GM21619 (cell line): Measurements from ENCODE around the gene TMTC1.

ENCODE experiments used
- ATAC-seq: cut with Tn5 transposase; IDR thresholded peaks from one replicate; pipeline ENCODE4 v1.9.1; 2021; ENCODE audit not compliant: unreplicated experiment

The TMTC1 gene

DNA sequence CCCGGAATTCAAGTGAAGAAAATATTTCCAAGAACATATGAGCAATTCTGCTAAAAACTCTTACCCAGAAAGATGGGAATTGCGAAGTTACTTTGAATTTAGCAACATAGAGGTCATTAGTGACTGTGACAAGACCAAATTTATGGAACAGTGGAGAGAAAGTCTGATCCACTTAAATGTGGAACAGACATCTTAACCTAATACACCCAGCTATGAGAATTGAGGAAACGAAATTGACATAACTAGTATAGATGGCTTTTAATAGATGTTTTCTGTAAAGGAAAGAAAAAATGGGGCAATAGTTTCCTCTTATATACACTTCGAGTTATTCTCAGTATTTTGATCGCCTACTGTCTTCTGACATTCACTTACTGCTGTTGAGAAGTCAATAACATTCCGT lies 290.9 kb downstream of the TMTC1 start:
- ATAC-seq, result no peak

DNA sequence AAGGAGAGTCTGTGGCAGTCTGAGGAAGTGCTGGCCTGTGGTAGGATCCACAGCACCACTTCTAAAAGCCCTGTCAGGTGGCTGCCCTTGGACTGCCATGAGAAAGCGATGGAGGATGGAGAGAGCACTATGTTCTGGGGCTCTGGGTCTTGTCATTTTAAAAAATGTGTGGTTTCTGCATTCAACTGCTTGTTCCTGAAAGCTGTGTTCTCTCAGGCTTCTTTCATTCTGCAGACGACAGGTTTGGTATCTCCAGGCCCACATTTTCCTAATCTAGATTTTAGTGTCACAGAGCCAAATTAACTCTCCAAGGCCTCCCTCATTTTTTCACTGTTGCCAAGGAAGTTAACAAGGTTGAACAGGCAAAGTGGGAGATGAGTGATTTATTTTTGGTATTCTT lies 296.8 kb downstream of the TMTC1 start:
- ATAC-seq, result no peak

DNA sequence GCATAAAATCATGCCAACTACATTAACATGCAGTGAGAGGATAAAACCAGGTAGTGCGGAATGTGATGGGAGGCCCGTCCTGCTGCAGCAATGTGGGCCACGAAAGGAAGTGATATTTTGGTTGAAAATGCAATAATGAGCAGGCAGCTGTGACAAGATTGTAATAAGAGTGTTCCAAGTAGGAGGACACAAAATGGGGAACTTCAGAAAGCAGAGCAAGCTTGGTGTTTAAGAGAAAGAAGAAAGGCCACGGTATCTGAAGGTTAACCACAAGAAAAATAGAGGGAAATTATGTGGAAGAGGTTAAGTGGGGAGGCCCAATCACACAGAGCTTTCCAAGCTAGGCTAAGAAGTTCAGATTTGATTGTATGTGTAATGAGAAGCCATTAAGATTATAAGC lies 320.5 kb downstream of the TMTC1 start:
- ATAC-seq, result no peak

DNA sequence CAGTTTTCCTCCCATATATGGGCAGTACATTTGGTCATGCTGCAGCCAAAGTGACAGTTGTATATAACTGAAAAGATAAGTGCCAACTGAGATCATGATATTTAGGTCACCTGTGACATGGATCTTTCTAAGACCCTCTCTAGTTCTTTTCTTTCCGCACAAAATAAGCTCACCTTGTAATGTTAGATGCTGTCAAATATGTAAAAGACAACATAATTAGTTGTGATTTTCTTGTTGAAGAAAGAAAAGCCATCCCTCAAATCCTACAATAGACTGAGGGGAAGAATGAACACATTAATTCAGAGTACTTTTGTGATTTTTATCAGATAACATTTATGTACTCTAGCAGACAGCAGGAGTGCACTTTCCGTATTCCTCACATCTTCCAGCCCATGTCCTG lies 323.7 kb downstream of the TMTC1 start:
- no peak for ATAC-seq

DNA sequence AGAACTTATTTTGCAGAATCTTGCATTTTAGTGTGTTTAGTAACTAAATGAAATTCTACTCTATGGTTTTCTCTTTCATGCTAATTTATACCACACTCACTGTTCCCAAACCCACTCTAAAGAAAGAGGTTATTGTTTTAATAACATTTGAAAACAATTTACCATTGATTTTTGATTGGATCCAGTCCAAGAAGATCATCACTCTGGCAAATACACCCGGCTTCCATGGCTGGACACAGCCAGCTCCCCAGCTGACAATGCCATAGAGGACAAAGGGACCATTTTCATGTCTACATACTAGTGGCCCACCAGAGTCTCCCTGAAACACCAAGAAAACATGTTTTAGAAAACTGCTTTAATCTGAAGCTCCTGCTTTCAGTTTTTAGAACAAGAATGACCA lies 328.7 kb downstream of the TMTC1 start:
- ATAC-seq, result no peak

DNA sequence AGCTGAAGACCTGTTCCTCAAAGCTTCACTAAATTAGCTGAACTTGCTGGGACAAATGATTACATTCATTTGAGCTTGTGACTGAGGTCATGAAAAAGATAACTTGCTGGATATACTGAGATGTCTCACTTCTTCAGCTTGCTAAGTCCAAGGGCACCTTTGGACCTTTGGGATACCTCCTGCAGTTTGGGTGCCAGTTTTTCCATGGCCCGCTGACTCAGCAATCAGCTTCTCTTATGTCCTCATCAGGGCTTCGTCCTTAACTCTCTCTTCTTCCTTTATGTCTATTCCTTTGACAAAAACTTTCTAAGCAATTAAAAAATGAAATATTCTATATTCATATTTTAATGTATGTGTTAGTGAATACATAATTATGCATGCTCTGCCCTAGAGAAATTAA lies 331.9 kb downstream of the TMTC1 start:
- no peak for ATAC-seq
